GM12878 (cell line): ENCODE results near the gene NTM. TPM values are rescaled to one million over a fixed set of nuclear protein-coding genes. Genes with fewer than 3 reads are reported as not detected.
A peak's percentile ranks its signal among the peaks of the same experiment; 100 is the strongest.

Experiments used
- ATAC-seq: fragments of 200-7000 bp; cut with Tn5 transposase; 3 replicates; pipeline ENCODE4 v1.9.1; 2020; ENCODE audit warnings: mild to moderate bottlenecking, moderate library complexity
- BruUV-seq: library from RNA; stranded (reverse); fragments of 400-500 nt; replicated peaks from 2 replicates; lab custom pipeline; 2021; lab: Mats Ljungman, UMichigan
- CTCF ChIA-PET: fragments of 300-600 bp; sonication (Branson Sonifier 250); formaldehyde crosslinking; extraction: SDS; loops from one replicate; lab custom pipeline; 2021; ENCODE audit warnings: inconsistent platforms; lab: Yijun Ruan, JAX
- POLR2A ChIA-PET: fragments of 350-600 bp; formaldehyde crosslinking; extraction: SDS; loops from one replicate; lab custom pipeline; 2021; ENCODE audit warnings: inconsistent platforms; lab: Charles Lee
- RAD21 ChIA-PET: fragments of 300-600 bp; sonication (Branson Sonifier 250); formaldehyde crosslinking; loops from one replicate; lab custom pipeline; 2023; ENCODE audit warnings: antibody characterized with exemption; ENCODE audit not compliant: unreplicated experiment; lab: Charles Lee
- SMC1A ChIA-PET: fragments of 300-600 bp; sonication (Branson Sonifier 250); formaldehyde crosslinking; loops from one replicate; lab custom pipeline; 2023; ENCODE audit not compliant: unreplicated experiment, uncharacterized antibody; lab: Charles Lee
- DNase-seq: peaks from one replicate; pipeline ENCODE4 v3.0.0-alpha.2; 2011; ENCODE audit warnings: low read depth, low spot score
- FAIRE-seq: peaks from 3 replicates; lab custom pipeline; 2011; peaks lifted over from hg19 to GRCh38; lab: Jason Lieb, UNC
- H2AFZ ChIP-seq: 2 replicates; pipeline ENCODE4 v1.6.0; 2011; ENCODE audit warnings: low read depth, low read length, control low read depth; ENCODE audit not compliant: control insufficient read depth
- H3K27ac ChIP-seq: 2 replicates; pipeline ENCODE4 v1.5.1; 2011; ENCODE audit warnings: control low read depth; ENCODE audit not compliant: control insufficient read depth, insufficient read depth
- H3K27me3 ChIP-seq, 2 experiments: replicated peaks in 1 of 2; 2 replicates each; pipeline versions ENCODE4 v1.6.0 to v1.6.1; 2011; ENCODE audit warnings: low read length in 1 of 2; ENCODE audit not compliant: control insufficient read depth in 2 of 2, insufficient read depth in 2 of 2
- H3K36me3 ChIP-seq, 2 experiments: 2 replicates each; pipeline ENCODE4 v1.5.1; 2011; ENCODE audit warnings: low read length in 1 of 2; ENCODE audit not compliant: control insufficient read depth in 2 of 2, insufficient read depth in 2 of 2
- H3K4me1 ChIP-seq: 2 replicates; pipeline ENCODE4 v1.6.1; 2011; ENCODE audit warnings: mild to moderate bottlenecking, low read length, moderate library complexity, mixed read lengths; ENCODE audit not compliant: control insufficient read depth, insufficient read depth
- H3K4me2 ChIP-seq: 2 replicates; pipeline ENCODE4 v1.6.0; 2011; ENCODE audit warnings: control low read depth; ENCODE audit not compliant: control insufficient read depth, insufficient read depth
- H3K4me3 ChIP-seq: fragments of 200-600 bp; sonication (generic); 2 replicates; pipeline ENCODE4 v1.5.1; 2016
- H3K79me2 ChIP-seq: 2 replicates; pipeline ENCODE4 v1.6.0; 2011; ENCODE audit warnings: low read length; ENCODE audit not compliant: control insufficient read depth, insufficient read depth
- H3K9ac ChIP-seq: 2 replicates; pipeline ENCODE4 v1.8.0; 2011; ENCODE audit warnings: low read length, control low read depth, mixed read lengths; ENCODE audit not compliant: control insufficient read depth, insufficient read depth
- H3K9me3 ChIP-seq: replicated peaks from 3 replicates; pipeline ENCODE4 v1.5.1; 2011; ENCODE audit warnings: mild to moderate bottlenecking, low read length; ENCODE audit not compliant: control insufficient read depth, insufficient read depth
- H4K20me1 ChIP-seq: 2 replicates; pipeline ENCODE4 v1.6.0; 2011; ENCODE audit not compliant: control insufficient read depth, insufficient read depth
- RAD21 ChIP-seq: IDR thresholded peaks from 2 replicates; pipeline ENCODE4 v1.6.1; 2011; ENCODE audit warnings: mild to moderate bottlenecking, low read depth, low read length, moderate library complexity; ENCODE audit not compliant: insufficient read depth
- SREBF1 ChIP-seq: IDR thresholded peaks from 2 replicates; pipeline ENCODE4 v1.6.1; 2012; ENCODE audit warnings: mild to moderate bottlenecking, low read length
- SUPT20H ChIP-seq: IDR thresholded peaks from 2 replicates; pipeline ENCODE4 v1.6.1; 2011; ENCODE audit warnings: low read depth, mild to moderate bottlenecking, low read length, moderate library complexity, borderline replicate concordance; ENCODE audit not compliant: control insufficient read depth
- ZNF274 ChIP-seq: IDR thresholded peaks from one replicate; pipeline ENCODE4 v1.8.0; 2011; ENCODE audit not compliant: insufficient read length, insufficient read depth
- WGBS: methylation state at CpG from one replicate; pipeline ENCODE4 v1.1.6; 2016; ENCODE audit warnings: low lambda C conversion rate; ENCODE audit not compliant: insufficient replicate concordance, insufficient coverage; ENCODE audit errors: missing lambda C conversion rate; 5-methylcytosine and 5-hydroxymethylcytosine counted together
- in situ Hi-C: fragments of 300-500 bp; cut with MboI; formaldehyde crosslinking; loops from 9 replicates; pipeline ENCODE4 v1.14.3; 2018; ENCODE audit warnings: mixed read lengths
- intact Hi-C: fragments of 100-400 bp; cut with micrococcal nuclease; formaldehyde crosslinking; loops from one replicate; pipeline ENCODE4 v1.14.2; 2022; ENCODE audit not compliant: unreplicated experiment
- polyA plus RNA-seq, 11 experiments: library from polyadenylated mRNA; depleted of rRNA in 4 of 11; unstranded in 6 of 11; stranded (reverse) in 5 of 11; fragments of >200 nt; fragmentation: Nextera tagmentation in 4 of 11; fragmentation: Illumina TruSeq in 1 of 11; extraction: Ambion mirVana in 4 of 11; extraction: Trizol in 1 of 11; gene quantifications; 1 replicate in 1 of 11; 2 replicates in 10 of 11; pipeline versions ENCODE4 v1.2.1 to v1.2.3, GENCODE V29; 2011 to 2016; ENCODE audit warnings: inconsistent platforms in 2 of 11, missing spikeins in 2 of 11, low read depth in 1 of 11
- total RNA-seq, 4 experiments: library from RNA; depleted of rRNA in 3 of 4; stranded (reverse); fragments of >200 nt in 3 of 4; fragmentation: Illumina TruSeq in 1 of 4; extraction: Trizol in 1 of 4; gene quantifications; 2 replicates each; pipeline versions ENCODE4 v1.2.1 to v1.2.3, GENCODE V29; 2013 to 2021
- TF ChIP-seq, protein P1 (sequence below), 3 experiments: IDR thresholded peaks in 2 of 3; conservative IDR thresholded peaks in 1 of 3; 2 replicates each; pipeline ENCODE4 v1.5.1; 2011; ENCODE audit warnings: low read depth in 3 of 3, low read length in 3 of 3, mild to moderate bottlenecking in 3 of 3, control low read depth in 2 of 3, moderate library complexity in 2 of 3, inconsistent platforms in 1 of 3, mixed read lengths in 1 of 3; ENCODE audit not compliant: control insufficient read depth in 2 of 3, insufficient read depth in 1 of 3; ENCODE audit errors: extremely low read depth in 1 of 3

NTM gene
- total and polyA plus RNA-seq, 10 of the 15 experiments (the other 5 are each of a cell fraction or from before 2014, with no cell fraction given), result not detected

DNA sequence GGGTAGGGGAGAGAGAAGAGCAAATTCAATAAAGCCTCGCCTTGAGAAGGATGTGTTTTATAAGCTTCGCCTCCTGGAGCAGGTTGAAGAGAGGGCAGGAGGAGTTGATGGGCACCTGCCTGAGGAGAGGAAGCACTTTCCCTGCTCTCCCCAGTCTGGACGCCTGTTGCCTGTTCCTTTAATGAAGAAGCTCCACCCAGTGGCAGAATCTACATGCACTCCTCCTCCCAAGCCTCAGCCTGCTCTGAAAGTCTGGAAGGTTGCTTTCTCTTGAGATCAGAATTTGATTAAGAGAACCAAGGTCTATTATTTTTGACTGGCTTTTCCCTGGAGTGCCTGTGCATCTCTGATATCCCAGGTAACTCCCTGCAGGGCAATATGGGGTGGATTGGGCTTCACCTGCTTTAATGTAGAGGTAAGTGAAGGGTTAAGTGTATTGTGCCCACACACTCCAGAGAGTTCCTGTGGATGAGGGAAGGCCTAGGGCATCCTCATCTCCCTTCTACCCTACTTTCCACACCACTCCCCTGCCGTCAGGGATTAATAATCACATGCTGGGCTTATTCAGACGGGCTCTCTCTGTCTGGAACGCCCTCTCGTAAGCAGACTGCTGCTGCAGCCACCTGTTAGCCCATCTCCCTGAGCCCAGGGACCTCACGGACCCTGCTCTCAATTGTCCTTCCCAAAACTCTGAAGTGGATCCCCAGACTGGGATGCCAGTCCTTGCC, 22.3 kb downstream of the NTM start:
- intact Hi-C loops, result loop anchor here (5.0 kb wide), 1 partner anchor 330 kb away; no protein-coding TSS in a partner anchor
- Histone ChIP-seq H3K4me2 (no peak overlapping the region), H3K4me3 (no peak overlapping the region), H3K27ac (no peak overlapping the region), H3K9ac (no peak overlapping the region), H4K20me1 (no peaks in the 10 kb centered on the region), H3K9me3 (no peaks in the 10 kb centered on the region)
- FAIRE-seq, result no peak
- TF ChIP-seq SUPT20H, result no peak
- TF ChIP-seq, protein P1, sequence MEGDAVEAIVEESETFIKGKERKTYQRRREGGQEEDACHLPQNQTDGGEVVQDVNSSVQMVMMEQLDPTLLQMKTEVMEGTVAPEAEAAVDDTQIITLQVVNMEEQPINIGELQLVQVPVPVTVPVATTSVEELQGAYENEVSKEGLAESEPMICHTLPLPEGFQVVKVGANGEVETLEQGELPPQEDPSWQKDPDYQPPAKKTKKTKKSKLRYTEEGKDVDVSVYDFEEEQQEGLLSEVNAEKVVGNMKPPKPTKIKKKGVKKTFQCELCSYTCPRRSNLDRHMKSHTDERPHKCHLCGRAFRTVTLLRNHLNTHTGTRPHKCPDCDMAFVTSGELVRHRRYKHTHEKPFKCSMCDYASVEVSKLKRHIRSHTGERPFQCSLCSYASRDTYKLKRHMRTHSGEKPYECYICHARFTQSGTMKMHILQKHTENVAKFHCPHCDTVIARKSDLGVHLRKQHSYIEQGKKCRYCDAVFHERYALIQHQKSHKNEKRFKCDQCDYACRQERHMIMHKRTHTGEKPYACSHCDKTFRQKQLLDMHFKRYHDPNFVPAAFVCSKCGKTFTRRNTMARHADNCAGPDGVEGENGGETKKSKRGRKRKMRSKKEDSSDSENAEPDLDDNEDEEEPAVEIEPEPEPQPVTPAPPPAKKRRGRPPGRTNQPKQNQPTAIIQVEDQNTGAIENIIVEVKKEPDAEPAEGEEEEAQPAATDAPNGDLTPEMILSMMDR (IDR thresholded peaks at IDR 0.05 in 2 of 3, conservative IDR thresholded peaks at IDR 0.05 in 1 of 3; ENCODE audit: control insufficient read depth in 2 of 3, extremely low read depth in 1 of 3, insufficient read depth in 1 of 3, low read depth in 3 of 3, low read length in 3 of 3), result peak in 2 of 3 experiments; percentile 2 to 25; a peak in 2 of 6 replicates
- 0 out of 2 replicates have a peak, but pooled peaks have one; percentile 8 for TF ChIP-seq RAD21
- TF ChIP-seq SREBF1, result no peak
- no peak for TF ChIP-seq ZNF274
- TF ChIP-seq, all 136 proteins: peak for 2
- Histone ChIP-seq H3K79me2 (no peaks in the 10 kb centered on the region), H2AFZ (no peak overlapping the region), H3K36me3 (no peaks in the 10 kb centered on the region), H3K4me1 (no peaks in the 10 kb centered on the region), H3K27me3 (0 out of 4 replicates have a peak, but pooled peaks cover 0 to 1% of the 10 kb centered on the region in 2 experiments)
- BruUV-seq, result no TSS peak
- SMC1A ChIA-PET, result no interaction called here
- in situ Hi-C loops, result no loop called here
- WGBS, result 5% methylated on average over 8 of the region's 8 CpGs
- DNase-seq (no peak), ATAC-seq (peak; percentile 50; the same call in 1 of the 3 replicates)
- POLR2A ChIA-PET, result no interaction called here
- RAD21 ChIA-PET, result no interaction called here
- CTCF ChIA-PET, result no interaction called here
